ENCODE data around the gene XIAP. TPM values are rescaled to one million over a fixed set of nuclear protein-coding genes. Genes with fewer than 3 reads are reported as not detected.
"Not testable (repeated sequence)": the region's sequence is repeated elsewhere in the genome, so short reads cannot be mapped to it uniquely, and the experiment has no call there.

Gene XIAP
- total RNA-seq, 4 donors from 2014 or later: 15.1 to 60.3 (median 41.2) TPM

GRCh38 chrX:123849096-123849495, 10.8 kb upstream of the XIAP start:
- H3K27ac ChIP-seq: no peak overlapping the region
- WGBS, 2 donors (ENCODE audit: low coverage in 1 of 2): 93% methylated on average over 12 of the region's 12 CpGs; no CpG with 5 or more reads in 1 of the 2 donors
- no peaks in the 10 kb centered on the region for H3K4me1 ChIP-seq
- H3K4me3 ChIP-seq: no peak overlapping the region
- in situ Hi-C loops (cut with MboI; ENCODE audit: low pct_ligation_motif_present in 1 of 4, low pct_unique_long_range_greater_than_20kb in 1 of 4, low sequenced_read_pairs in 3 of 4) (no loop called here), intact Hi-C loops (cut with DNase I; ENCODE audit: low total_unique reads) (no loop called here)
- H3K27me3 ChIP-seq: no peaks in the 10 kb centered on the region
- H3K9me3 ChIP-seq: no peaks in the 10 kb centered on the region
- H3K36me3 ChIP-seq: no peaks in the 10 kb centered on the region
- no peak for DNase-seq
- TF ChIP-seq POLR2AphosphoS5 (IDR thresholded peaks at IDR 0.05): no peak
- TF ChIP-seq EP300 (IDR thresholded peaks at IDR 0.05; ENCODE audit: low read depth): no peak
- no peak for TF ChIP-seq POLR2A (IDR thresholded peaks at IDR 0.05)
- TF ChIP-seq CTCF (IDR thresholded peaks at IDR 0.05): no peak

- intact Hi-C loops (cut with DNase I; ENCODE audit: low total_unique reads); H3K9me3 ChIP-seq; in situ Hi-C loops (cut with MboI; ENCODE audit: low pct_ligation_motif_present in 1 of 4, low pct_unique_long_range_greater_than_20kb in 1 of 4, low sequenced_read_pairs in 3 of 4); H3K4me3 ChIP-seq; H3K27me3 ChIP-seq; H3K36me3 ChIP-seq; H3K4me1 ChIP-seq: not testable (repeated sequence)
- H3K27ac ChIP-seq: peak overlapping the region in 1 of 4 donors; percentile 40
- 19 to 78% methylated on average over 3 to 9 of the region's 9 CpGs for WGBS, 2 donors (ENCODE audit: low coverage in 1 of 2)
- DNase-seq: peak; percentile 30
Observed at GRCh38 chrX:123849906-123850305, 9.9 kb upstream of the XIAP start.

GRCh38 chrX:123851079-123851478, 8.8 kb upstream of the XIAP start:
- TF ChIP-seq CTCF (IDR thresholded peaks at IDR 0.05): no peak
- TF ChIP-seq EP300 (IDR thresholded peaks at IDR 0.05; ENCODE audit: low read depth): no peak
- TF ChIP-seq POLR2AphosphoS5 (IDR thresholded peaks at IDR 0.05): no peak
- TF ChIP-seq POLR2A (IDR thresholded peaks at IDR 0.05): no peak
- no peaks in the 10 kb centered on the region for H3K36me3 ChIP-seq
- DNase-seq: no peak
- intact Hi-C loops (cut with DNase I; ENCODE audit: low total_unique reads): no loop called here
- no peaks in the 10 kb centered on the region for H3K9me3 ChIP-seq
- in situ Hi-C loops (cut with MboI; ENCODE audit: low pct_ligation_motif_present in 1 of 4, low pct_unique_long_range_greater_than_20kb in 1 of 4, low sequenced_read_pairs in 3 of 4): no loop called here
- H3K4me1 ChIP-seq: no peaks in the 10 kb centered on the region
- H3K27me3 ChIP-seq: no peaks in the 10 kb centered on the region
- H3K4me3 ChIP-seq: no peak overlapping the region
- H3K27ac ChIP-seq: no peak overlapping the region
- WGBS, 2 donors (ENCODE audit: low coverage in 1 of 2): 60 to 67% methylated on average over 1 of the region's 1 CpG

GRCh38 chrX:123854329-123854728, 5.5 kb upstream of the XIAP start:
- TF ChIP-seq EP300 (IDR thresholded peaks at IDR 0.05; ENCODE audit: low read depth): no peak
- TF ChIP-seq CTCF (IDR thresholded peaks at IDR 0.05): no peak
- no peak for TF ChIP-seq POLR2A (IDR thresholded peaks at IDR 0.05)
- no peak for TF ChIP-seq POLR2AphosphoS5 (IDR thresholded peaks at IDR 0.05)
- WGBS, 2 donors (ENCODE audit: low coverage in 1 of 2): 86% methylated on average over 2 of the region's 2 CpGs; no CpG with 5 or more reads in 1 of the 2 donors
- H3K36me3 ChIP-seq: no peaks in the 10 kb centered on the region
- H3K27me3 ChIP-seq: no peaks in the 10 kb centered on the region
- no peaks in the 10 kb centered on the region for H3K9me3 ChIP-seq
- DNase-seq: no peak
- peaks cover 0 to 6% (median 2%) of the 10 kb centered on the region in 4 donors for H3K4me1 ChIP-seq
- H3K4me3 ChIP-seq: no peak overlapping the region
- in situ Hi-C loops (cut with MboI; ENCODE audit: low pct_ligation_motif_present in 1 of 4, low pct_unique_long_range_greater_than_20kb in 1 of 4, low sequenced_read_pairs in 3 of 4): no loop called here
- no peak overlapping the region for H3K27ac ChIP-seq
- intact Hi-C loops (cut with DNase I; ENCODE audit: low total_unique reads): no loop called here

GRCh38 chrX:123859409-123859845, 426 bp upstream of the XIAP start:
- no peak for TF ChIP-seq POLR2AphosphoS5 (IDR thresholded peaks at IDR 0.05)
- no peak for TF ChIP-seq POLR2A (IDR thresholded peaks at IDR 0.05)
- TF ChIP-seq EP300 (IDR thresholded peaks at IDR 0.05; ENCODE audit: low read depth): no peak
- TF ChIP-seq CTCF (IDR thresholded peaks at IDR 0.05): no peak
- H3K4me1 ChIP-seq: peaks cover 0 to 24% (median 2%) of the 10 kb centered on the region in 4 donors
- no peaks in the 10 kb centered on the region for H3K9me3 ChIP-seq
- H3K27me3 ChIP-seq: no peaks in the 10 kb centered on the region
- peak overlapping the region; percentile 17 to 77 (median 64) for H3K4me3 ChIP-seq
- in situ Hi-C loops (cut with MboI; ENCODE audit: low pct_ligation_motif_present in 1 of 4, low pct_unique_long_range_greater_than_20kb in 1 of 4, low sequenced_read_pairs in 3 of 4): no loop called here
- H3K27ac ChIP-seq: peak overlapping the region; percentile 95 to 99 (median 98)
- H3K36me3 ChIP-seq: no peaks in the 10 kb centered on the region
- peak; percentile 79 for DNase-seq
- WGBS, 2 donors (ENCODE audit: low coverage in 1 of 2): 43% methylated on average over 14 of the region's 15 CpGs; no CpG with 5 or more reads in 1 of the 2 donors
- intact Hi-C loops (cut with DNase I; ENCODE audit: low total_unique reads): no loop called here

Measured in transverse colon (tissue), 4 donors.